Activated CD4-positive, CD25-positive, alpha-beta regulatory T cell treated with anti-CD3 and anti-CD28 coated beads, Interleukin-2, amount 50 U/mL, for 16 hours (primary cell): Measurements from ENCODE around the gene MACO1.
A peak's percentile ranks its signal among the peaks of the same experiment; 100 is the strongest.

Source experiments
- DNase-seq: peaks from one replicate; pipeline ENCODE4 v3.0.0-alpha.2; 2020; ENCODE audit warnings: low read depth, low spot score

MACO1 gene

DNA sequence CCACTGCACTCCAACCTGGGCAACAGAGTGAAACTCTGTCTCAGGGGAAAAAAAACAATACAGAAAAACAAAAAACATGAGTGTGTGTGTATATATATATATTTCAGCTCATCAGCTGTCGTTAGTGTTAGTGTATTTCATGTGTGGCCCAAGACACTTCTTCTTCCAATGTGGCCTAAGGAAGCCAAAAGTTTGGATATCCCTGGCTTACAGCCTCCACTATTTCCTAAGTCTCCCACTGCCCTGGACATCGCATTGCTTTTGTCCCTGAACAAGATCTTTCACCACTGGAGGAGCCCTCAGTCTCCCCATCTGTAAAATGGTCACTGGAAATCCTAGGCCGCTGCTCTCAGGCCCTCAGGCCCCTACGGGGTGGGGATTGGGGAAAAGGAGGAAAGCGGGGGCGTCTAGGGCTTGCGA is 112.3 kb downstream of the MACO1 start:
- DNase-seq: no peak

DNA sequence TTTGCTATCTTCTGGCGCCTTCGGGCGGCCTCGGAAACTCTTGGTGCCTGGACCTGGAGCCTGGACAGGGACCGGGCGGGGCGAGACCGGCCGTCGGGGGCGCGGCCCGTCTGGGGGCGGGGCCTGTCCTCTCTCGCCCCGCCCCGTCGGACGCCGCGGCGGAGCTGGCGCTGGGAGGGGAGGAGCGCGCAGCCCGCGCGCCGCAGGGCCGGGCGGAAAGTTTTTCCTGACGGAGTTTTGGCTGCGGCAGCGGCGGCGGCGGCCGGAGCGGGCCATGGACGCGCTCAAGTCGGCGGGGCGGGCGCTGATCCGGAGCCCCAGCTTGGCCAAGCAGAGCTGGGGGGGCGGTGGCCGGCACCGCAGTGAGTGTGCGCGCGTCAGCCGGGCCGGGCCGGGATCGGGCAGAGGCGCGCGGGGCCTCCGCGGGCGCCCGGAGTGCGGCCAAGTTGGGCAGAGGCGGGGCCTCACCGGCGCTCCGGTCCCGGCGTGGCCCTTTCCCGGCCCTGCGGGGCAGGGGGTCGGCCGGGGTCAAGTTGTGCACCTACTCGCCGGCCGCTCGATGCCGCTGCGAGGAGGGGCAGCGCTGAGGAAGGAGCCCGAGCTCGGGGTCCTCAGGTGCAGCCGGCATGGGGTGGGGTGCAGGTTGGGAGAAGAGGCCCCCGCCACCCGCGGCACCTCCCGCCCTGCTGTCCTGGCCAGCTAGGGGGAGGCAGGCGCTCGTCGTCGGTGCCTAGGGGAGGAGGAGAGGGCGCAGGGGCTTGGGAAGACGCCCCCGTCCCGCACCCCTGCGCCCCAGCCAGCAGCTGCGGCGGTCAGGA is 112.9 kb downstream of the MACO1 start, which contains the start of gene LDLRAP1:
LDLRAP1 (plus strand) TSS at position 182 of the 818 bp plus-strand sequence; CDS start at position 275, 93 bp downstream.
- peak; percentile 35 for DNase-seq

DNA sequence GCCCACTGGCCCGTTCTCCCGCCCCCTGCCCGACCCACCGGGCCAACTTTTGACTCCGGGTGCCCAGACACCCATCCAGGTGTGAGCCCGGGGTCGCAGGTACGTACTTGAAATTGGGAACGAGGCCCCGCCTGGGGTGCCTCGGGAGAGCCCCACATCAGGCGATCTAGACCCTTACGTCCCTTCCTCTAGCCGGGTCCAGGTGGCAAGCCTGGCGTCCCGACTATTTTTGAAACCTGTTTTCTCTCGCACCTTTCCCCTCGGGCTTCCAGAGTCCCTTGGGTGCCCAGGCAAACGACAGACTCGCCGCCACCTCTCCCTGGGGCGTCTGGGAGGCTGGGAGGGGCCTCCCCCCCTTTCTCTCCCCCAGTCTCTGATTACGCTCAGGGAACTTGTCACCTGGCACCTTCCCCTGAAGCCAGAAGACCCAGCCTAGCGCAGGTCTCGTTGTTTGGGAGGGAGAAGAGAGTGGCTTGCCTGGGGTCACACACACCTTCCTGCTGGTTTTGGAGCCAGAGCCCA is 113.6 kb downstream of the MACO1 start:
- DNase-seq: no peak

DNA sequence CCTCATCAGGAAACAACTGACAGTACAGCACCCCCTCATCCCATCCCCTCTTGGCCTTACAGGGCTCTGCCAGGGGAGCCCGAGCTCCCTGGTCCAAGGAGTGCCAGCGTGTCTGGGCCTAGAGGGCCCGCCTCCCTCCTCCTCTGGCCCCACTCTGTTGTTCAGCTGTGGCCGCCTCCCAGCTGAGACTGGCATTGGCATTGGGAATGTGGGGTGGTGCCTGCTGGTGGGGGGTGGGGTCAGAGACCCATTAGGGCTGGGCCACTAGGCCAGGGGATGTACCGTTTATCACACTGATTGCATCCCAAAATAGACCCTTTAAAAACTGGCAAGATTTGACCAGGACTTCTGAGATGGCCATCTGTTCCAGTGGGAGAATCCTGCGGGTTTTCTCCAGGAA is 114.1 kb downstream of the MACO1 start:
- DNase-seq: no peak

DNA sequence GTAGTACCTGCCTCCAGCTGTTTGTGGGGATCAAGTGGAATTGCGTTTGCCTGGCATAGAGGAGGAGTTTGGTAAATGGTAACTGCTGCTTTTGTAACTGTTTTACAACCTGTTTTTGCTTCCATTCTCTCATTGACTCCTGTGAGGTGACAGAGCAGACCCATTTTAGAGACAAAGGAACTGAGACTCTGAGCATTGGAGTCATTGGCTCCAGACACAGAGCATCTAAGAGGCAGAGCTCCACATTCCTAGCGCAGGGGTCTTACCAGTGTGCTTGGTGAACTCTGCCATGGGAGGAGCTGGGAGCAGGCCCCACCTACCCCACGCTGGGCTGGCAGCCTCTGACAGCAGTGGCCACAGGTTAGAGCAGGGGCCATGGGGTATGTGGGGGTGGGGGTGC is 115.1 kb downstream of the MACO1 start:
- no peak for DNase-seq

DNA sequence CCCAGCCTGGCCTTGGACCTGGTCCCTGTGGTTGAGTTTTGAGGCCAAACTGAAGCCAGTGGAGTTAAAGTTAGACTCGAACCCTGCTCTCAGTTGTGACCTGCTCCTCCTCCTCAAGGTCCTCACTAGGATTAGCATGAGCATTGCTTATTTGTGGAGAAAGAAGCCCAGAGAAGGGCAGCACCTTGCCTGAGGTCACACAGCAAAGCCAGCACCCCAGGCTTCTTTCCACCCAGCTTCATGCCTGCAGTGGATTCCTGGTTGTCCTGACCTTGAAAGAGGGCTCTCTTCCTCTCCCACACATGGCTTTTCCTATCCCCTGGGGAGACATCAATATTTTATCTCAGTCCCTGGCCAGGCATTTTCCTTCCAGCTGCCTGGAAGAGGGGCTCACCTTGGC is 115.5 kb downstream of the MACO1 start:
- DNase-seq: no peak

DNA sequence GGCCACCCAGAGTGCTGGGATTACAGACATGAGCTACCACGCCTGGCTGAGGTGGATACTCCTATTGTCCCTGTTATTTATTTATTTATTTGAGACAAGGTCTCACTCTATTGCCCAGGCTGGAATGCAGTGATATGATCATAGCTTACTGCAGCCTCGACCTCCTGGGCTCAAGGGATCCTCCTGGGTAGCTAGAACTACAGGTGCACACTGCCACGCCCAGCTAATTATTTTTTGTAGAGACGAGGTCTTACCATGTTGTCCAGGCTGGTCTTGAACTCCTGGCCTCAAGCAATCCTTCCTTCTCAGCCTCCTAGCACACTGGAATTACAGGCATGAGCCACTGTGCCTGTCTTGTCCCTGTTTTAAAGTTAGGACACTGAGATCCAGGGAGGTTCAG is 117.9 kb downstream of the MACO1 start:
- DNase-seq: no peak

DNA sequence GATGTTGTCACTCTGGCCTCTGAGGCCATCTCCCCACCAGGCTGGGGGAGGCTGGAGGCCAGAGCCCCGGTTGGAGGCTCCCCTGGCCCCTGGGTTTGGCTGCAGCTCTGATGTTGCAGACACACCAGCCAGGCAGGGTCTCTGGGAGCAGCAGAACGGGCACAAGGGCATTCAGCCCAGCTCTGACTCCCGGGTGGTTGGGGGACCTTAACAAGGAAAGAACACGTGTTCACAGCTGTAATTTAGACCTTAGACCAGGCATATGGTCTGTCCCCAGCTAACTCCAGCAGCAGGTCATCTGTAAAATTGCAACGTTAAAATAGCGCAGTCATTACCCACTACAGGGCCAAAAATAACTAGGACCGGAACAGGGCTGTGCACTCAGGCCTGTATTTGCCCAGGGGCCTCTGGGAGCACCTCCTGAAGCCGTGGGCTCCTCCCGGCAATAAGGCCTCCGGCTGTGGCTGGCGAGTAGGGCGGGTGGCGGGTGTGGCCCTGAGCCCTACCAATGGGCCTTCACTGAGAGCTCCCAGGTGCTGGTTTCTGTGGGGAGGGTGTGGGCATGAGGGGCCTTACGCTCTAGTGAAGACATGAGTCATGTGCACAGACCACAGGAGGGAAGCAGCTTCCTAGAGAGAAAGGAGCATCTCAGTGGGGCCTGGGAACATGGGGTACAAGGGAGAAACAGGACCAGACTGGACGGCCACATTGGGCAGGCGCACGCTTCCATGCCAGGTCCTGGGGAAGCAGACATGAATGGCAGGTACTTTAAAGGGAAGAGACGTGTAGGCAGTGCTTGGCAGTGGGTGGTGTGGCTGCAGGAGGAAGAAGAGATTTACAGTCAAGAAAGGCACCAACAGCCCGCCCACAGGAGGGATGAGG is 118.8 kb downstream of the MACO1 start:
- peak; percentile 58 for DNase-seq
